Smooth muscle cell of the brain vasculature (primary cell): ENCODE results near the gene SLC16A8.

Source experiments
- DNase-seq: peaks from one replicate; pipeline ENCODE4 v3.0.0-alpha.2; 2012; ENCODE audit warnings: low read depth, low spot score

The SLC16A8 gene

DNA sequence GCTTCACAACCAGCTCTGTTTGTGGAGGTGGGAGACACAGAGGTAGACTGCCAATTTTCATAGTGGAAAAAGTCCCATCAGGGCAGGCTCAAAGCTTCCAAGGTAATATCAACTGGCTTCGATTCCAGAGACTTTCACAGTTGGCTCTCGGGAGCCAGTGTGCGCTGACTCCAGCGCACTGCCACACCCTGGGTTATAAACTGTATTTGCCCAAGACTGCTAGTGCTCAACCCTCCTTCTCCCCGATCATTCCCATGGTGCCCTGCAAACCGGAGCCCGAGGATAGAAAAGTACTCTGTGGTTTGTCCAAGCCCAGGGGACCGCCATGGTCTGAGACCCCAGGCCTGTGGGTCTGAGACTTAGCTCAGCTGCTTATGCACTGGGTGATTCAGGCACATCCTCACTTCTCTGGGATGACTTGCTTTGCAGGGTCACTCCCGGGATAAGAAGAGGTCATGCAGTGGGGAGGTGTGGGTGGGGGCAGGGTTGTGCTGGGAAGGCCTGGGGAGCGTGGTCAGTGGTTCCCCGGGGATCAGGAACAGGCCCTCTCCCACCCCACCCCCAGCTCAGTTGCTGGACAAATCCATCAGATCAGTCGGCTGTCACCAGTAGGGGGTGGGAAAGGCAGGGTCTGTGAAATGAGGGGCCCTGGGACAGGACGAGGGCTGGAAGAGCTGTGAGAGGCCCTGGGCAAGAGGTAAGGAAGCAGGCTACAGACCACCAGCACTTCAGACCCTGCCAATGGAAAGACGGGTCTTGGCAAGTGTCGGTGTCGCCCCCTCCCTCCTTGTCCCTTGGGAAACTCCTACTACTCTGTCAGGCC is 53.5 kb downstream of the SLC16A8 start:
- DNase-seq = no peak

DNA sequence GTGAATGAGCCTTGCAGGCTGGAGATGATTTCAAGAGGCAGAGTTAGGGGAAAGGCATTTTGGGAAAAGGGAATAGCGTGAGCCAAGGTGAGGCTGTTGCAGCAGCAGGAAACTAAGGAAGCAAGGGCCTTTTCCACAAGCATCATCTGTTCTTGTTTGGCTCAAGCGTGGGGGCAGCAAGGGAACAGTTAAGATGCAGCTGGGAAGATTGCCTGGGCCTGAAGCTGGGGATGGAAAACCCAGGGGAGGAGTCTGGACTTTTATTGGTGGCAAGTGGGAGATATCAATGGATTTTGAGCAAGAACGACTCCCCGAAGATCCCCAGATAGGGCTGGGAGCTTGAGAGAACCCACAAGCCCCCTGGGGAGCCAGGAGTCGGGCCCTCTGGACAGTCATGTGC is 54.1 kb downstream of the SLC16A8 start:
- no peak for DNase-seq

DNA sequence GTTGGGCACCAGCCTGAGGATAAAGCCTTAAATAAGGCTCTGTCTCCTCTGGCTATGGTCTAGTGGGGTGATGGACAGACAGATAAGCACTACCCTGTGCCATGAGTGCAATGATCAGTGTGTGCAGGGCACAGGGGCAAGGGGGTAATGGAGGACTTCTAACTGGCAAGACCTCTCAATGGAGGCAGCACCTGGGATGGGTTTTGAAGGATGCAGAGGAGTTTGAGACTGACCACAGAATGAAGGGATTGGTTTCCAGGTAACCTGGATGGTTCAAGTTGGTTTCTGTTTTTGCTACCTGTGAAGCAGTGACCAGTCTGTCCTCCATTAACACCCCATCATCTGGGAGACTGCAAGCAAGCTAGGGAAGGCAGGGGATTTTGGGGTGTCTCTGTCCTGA is 54.6 kb downstream of the SLC16A8 start:
- no peak for DNase-seq

DNA sequence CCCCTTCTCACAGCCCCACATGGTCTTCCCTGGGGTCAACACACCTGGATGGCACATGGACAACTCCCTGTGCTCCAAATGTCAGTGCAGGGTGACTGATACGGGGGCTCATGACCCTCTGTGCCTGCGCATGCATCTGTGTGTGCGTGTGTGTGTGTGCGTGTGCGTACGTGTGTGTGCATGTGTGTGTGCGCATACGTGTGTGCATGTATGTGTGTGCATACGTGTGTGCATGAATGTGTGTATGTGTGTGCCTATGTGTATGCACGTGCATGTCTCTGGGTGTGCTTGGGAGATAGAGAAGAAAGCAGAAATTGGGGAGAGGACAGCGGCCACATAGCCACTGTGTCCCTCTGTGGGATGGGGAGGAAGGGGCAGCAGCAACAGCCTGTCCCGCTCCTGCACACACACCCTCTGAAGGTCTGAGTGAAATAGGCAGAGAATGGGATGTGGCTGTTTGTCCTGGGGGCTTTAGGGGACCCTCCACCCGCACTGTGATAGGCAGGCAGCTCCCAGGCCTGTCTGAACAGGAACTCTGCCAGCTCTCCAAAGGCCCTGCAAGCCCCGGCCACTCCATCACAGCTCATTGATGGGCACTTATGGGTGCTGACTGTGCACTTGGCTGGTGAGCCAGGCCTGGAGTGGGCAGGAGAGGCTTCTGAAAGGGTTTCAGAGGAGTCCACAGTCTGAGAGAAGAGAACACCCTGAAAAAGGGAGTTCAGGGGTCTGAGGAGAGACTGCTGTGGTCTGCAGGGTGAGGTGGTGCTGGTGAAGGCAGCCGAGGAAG is 55.4 kb downstream of the SLC16A8 start:
- no peak for DNase-seq
